ENCODE measurements around the gene RFX2.
"Not testable (repeated sequence)": the region's sequence is repeated elsewhere in the genome, so short reads cannot be mapped to it uniquely, and the experiment has no call there.

RFX2 gene

GRCh38 chr19:6011794-6012193, 98.5 kb downstream of the RFX2 start:
- no peaks in the 10 kb centered on the region for H3K9me3 ChIP-seq (ENCODE audit: insufficient read depth, low read depth, low read length)

DNA sequence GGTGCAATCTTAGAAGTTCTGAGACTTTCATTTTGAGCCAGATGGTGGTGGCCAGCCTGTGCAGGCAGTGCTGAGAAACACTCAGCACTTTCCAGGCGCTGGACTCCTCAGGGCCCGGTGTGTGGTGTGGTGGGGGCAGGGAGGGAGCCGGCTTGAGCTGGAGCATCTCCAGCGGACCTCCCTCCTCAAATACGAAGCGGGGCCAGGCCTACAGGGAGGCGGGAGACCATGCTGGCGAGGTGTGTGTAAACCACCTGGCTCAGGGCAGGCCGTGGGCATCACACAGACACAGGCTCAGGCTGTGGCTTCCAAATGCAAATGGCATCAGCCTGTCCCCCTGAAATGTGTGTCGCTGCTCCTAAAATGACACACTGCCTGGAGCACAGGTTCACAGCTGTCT, 99.1 kb downstream of the RFX2 start:
- Histone ChIP-seq H3K9me3 (ENCODE audit: insufficient read depth, low read depth, low read length) (no peaks in the 10 kb centered on the region), H3K27me3 (ENCODE audit: insufficient read depth, low read length) (no peaks in the 10 kb centered on the region; the same call in 1 of the 2 replicates), H3K27ac (ENCODE audit: low read length) (no peak overlapping the region), H3K36me3 (ENCODE audit: insufficient read depth, low read depth, low read length) (no peaks in the 10 kb centered on the region), H3K4me1 (ENCODE audit: insufficient read depth, low read length) (no peaks in the 10 kb centered on the region), H3K9ac (ENCODE audit: low read depth, low read length) (no peak overlapping the region), H3K4me3 (ENCODE audit: low read length) (no peak overlapping the region)

More at GRCh38 chr19:6011794-6012193, 98.5 kb downstream of the RFX2 start:
- H3K27me3 ChIP-seq (ENCODE audit: insufficient read depth, low read length) = no peaks in the 10 kb centered on the region; the same call in 1 of the 2 replicates
- H3K4me1 ChIP-seq (ENCODE audit: insufficient read depth, low read length) = no peaks in the 10 kb centered on the region
- no peaks in the 10 kb centered on the region for H3K36me3 ChIP-seq (ENCODE audit: insufficient read depth, low read depth, low read length)
- H3K9ac ChIP-seq (ENCODE audit: low read depth, low read length) = no peak overlapping the region
- H3K4me3 ChIP-seq (ENCODE audit: low read length) = no peak overlapping the region
- H3K27ac ChIP-seq (ENCODE audit: low read length) = no peak overlapping the region

- Histone ChIP-seq H3K4me1 (ENCODE audit: insufficient read depth, low read length) (no peaks in the 10 kb centered on the region), H3K4me3 (ENCODE audit: low read length) (no peak overlapping the region), H3K27ac (ENCODE audit: low read length) (no peak overlapping the region), H3K9me3 (ENCODE audit: insufficient read depth, low read depth, low read length) (no peaks in the 10 kb centered on the region), H3K27me3 (ENCODE audit: insufficient read depth, low read length) (no peaks in the 10 kb centered on the region), H3K36me3 (ENCODE audit: insufficient read depth, low read depth, low read length) (no peaks in the 10 kb centered on the region), H3K9ac (ENCODE audit: low read depth, low read length) (no peak overlapping the region)
These were observed 100.2 kb downstream of the RFX2 start for GRCh38 chr19:6010107-6010506.

DNA sequence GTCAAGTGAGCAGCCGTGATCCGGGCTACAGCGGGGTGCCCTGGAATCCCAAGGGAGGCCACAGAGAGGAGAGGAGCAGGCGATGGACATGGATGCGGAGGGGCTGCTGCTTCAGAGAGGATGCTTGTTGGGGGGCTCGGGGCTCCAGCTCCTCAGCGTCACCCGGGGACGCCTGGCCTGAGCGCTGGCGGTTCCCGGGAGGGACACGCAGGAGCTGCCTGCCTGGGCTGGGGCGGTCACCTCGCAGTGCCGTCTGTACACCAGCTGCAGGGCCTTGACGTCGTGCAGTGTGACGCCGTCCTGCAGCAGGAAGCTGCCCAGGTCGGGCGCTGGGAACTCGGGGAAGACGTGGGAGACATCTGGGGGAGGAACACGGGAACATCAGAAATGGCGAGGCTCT, 102.4 kb downstream of the RFX2 start:
- H3K36me3 ChIP-seq (ENCODE audit: insufficient read depth, low read depth, low read length) = no peaks in the 10 kb centered on the region
- H3K27ac ChIP-seq (ENCODE audit: low read length) = no peak overlapping the region
- H3K27me3 ChIP-seq (ENCODE audit: insufficient read depth, low read length) = no peaks in the 10 kb centered on the region
- no peak overlapping the region for H3K9ac ChIP-seq (ENCODE audit: low read depth, low read length)
- H3K4me3 ChIP-seq (ENCODE audit: low read length) = no peak overlapping the region
- H3K4me1 ChIP-seq (ENCODE audit: insufficient read depth, low read length) = no peaks in the 10 kb centered on the region
- H3K9me3 ChIP-seq (ENCODE audit: insufficient read depth, low read depth, low read length) = no peaks in the 10 kb centered on the region

GRCh38 chr19:6006896-6007295, 103.4 kb downstream of the RFX2 start:
- Histone ChIP-seq H3K27me3 (ENCODE audit: insufficient read depth, low read length) (no peaks in the 10 kb centered on the region), H3K36me3 (ENCODE audit: insufficient read depth, low read depth, low read length) (no peaks in the 10 kb centered on the region), H3K27ac (ENCODE audit: low read length) (no peak overlapping the region), H3K4me1 (ENCODE audit: insufficient read depth, low read length) (no peaks in the 10 kb centered on the region), H3K9ac (ENCODE audit: low read depth, low read length) (no peak overlapping the region), H3K4me3 (ENCODE audit: low read length) (no peak overlapping the region), H3K9me3 (ENCODE audit: insufficient read depth, low read depth, low read length) (no peaks in the 10 kb centered on the region)

DNA sequence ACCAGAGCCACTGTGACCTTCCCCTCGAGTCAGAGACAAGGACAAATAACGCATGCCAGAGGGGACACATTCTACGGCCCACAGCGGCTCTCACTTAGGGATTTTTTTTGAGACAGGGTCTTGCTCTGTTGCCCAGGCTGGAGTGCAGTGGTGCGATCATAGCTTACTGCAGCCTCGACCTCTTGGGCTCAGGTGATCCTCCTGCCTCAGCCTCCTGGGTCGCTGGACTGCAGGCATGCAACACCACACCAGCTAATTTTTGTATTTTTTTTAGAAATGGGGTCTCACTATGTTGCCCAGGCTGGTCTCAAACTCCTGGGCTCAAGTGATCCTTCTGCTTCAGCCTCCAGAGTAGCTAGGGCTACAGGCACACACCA, 104.2 kb downstream of the RFX2 start:
- H3K9me3 ChIP-seq (ENCODE audit: insufficient read depth, low read depth, low read length); H3K36me3 ChIP-seq (ENCODE audit: insufficient read depth, low read depth, low read length); H3K9ac ChIP-seq (ENCODE audit: low read depth, low read length); H3K4me1 ChIP-seq (ENCODE audit: insufficient read depth, low read length); H3K4me3 ChIP-seq (ENCODE audit: low read length); H3K27ac ChIP-seq (ENCODE audit: low read length); H3K27me3 ChIP-seq (ENCODE audit: insufficient read depth, low read length): not testable (repeated sequence)

DNA sequence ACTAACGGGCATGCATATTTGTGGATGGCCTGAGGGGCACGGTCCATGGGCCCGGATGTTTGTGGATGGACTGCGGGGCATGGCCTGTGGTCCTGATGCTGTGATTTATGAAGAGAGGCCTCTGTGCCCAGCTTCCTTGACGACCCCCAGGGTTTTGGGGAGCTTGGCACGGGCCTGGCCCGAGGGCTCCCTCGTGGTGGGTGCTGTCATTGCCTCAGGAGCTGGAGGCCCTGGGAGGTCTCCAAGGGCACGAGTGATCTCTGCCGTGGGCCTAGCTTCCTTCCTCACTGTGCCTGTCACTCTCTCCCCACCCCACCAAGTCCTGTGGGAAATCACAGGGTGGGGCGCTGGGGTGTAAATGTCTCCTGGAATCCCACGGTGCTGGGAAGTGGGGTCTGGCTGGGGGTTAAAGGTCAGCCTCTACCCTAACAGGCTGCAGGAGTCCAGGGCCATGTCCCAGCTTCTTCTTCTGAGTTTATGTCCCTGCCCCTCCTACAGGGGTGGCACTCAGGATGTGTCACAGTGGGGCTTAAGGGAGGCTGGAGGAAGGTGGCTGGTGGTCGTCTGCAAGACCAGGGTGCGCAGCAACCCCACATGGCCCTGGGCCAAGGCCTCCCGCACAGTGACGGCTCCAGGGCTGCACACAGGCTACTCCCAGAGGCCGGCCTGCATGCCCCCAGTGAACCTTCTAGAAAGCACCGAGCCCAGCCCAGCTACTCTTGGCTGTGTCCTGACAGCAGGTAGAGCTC, 104.8 kb downstream of the RFX2 start:
- no peaks in the 10 kb centered on the region for H3K4me1 ChIP-seq (ENCODE audit: insufficient read depth, low read length)
- no peaks in the 10 kb centered on the region for H3K36me3 ChIP-seq (ENCODE audit: insufficient read depth, low read depth, low read length)
- H3K4me3 ChIP-seq (ENCODE audit: low read length) = no peak overlapping the region
- H3K9me3 ChIP-seq (ENCODE audit: insufficient read depth, low read depth, low read length) = no peaks in the 10 kb centered on the region
- H3K27ac ChIP-seq (ENCODE audit: low read length) = no peak overlapping the region
- no peak overlapping the region for H3K9ac ChIP-seq (ENCODE audit: low read depth, low read length)
- no peaks in the 10 kb centered on the region for H3K27me3 ChIP-seq (ENCODE audit: insufficient read depth, low read length)

DNA sequence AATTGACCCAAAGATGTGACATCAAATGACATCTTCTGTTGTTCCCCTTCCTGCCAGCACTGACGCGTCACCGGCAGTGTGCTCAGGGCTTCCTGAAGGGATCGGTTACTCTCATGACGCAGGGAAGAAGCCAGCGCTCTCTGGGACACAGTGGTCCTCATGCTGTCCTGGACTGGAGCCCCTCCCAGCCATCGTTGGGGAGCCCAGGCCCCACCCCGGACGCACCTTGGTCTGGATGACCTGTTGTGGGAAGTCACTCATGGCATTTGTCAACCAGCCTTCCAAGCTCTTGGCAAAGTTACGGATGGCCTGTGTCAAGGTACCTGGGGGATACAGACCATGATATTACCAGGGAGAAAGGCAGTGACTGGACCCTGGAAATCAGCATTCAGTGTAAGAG, 106.3 kb downstream of the RFX2 start:
- H3K4me3 ChIP-seq (ENCODE audit: low read length) = no peak overlapping the region
- no peak overlapping the region for H3K27ac ChIP-seq (ENCODE audit: low read length)
- H3K9me3 ChIP-seq (ENCODE audit: insufficient read depth, low read depth, low read length) = no peaks in the 10 kb centered on the region
- H3K9ac ChIP-seq (ENCODE audit: low read depth, low read length) = no peak overlapping the region
- no peaks in the 10 kb centered on the region for H3K36me3 ChIP-seq (ENCODE audit: insufficient read depth, low read depth, low read length)
- H3K27me3 ChIP-seq (ENCODE audit: insufficient read depth, low read length) = no peaks in the 10 kb centered on the region
- H3K4me1 ChIP-seq (ENCODE audit: insufficient read depth, low read length) = no peaks in the 10 kb centered on the region

GRCh38 chr19:6002591-6002990, 107.7 kb downstream of the RFX2 start:
- no peak overlapping the region for H3K4me3 ChIP-seq (ENCODE audit: low read length)
- H3K9ac ChIP-seq (ENCODE audit: low read depth, low read length) = no peak overlapping the region
- no peaks in the 10 kb centered on the region for H3K4me1 ChIP-seq (ENCODE audit: insufficient read depth, low read length)
- no peaks in the 10 kb centered on the region for H3K9me3 ChIP-seq (ENCODE audit: insufficient read depth, low read depth, low read length)
- no peaks in the 10 kb centered on the region for H3K36me3 ChIP-seq (ENCODE audit: insufficient read depth, low read depth, low read length)
- H3K27ac ChIP-seq (ENCODE audit: low read length) = no peak overlapping the region
- no peaks in the 10 kb centered on the region for H3K27me3 ChIP-seq (ENCODE audit: insufficient read depth, low read length)

- no peaks in the 10 kb centered on the region for H3K4me1 ChIP-seq (ENCODE audit: insufficient read depth, low read length)
- H3K9me3 ChIP-seq (ENCODE audit: insufficient read depth, low read depth, low read length) = no peaks in the 10 kb centered on the region
- H3K4me3 ChIP-seq (ENCODE audit: low read length) = no peak overlapping the region
- no peak overlapping the region for H3K27ac ChIP-seq (ENCODE audit: low read length)
- H3K9ac ChIP-seq (ENCODE audit: low read depth, low read length) = no peak overlapping the region
- no peaks in the 10 kb centered on the region for H3K36me3 ChIP-seq (ENCODE audit: insufficient read depth, low read depth, low read length)
- no peaks in the 10 kb centered on the region for H3K27me3 ChIP-seq (ENCODE audit: insufficient read depth, low read length)
These were observed 110.0 kb downstream of the RFX2 start for GRCh38 chr19:6000228-6000847.

GRCh38 chr19:5999693-6000092, 110.6 kb downstream of the RFX2 start:
- Histone ChIP-seq H3K4me1 (ENCODE audit: insufficient read depth, low read length) (no peaks in the 10 kb centered on the region), H3K9me3 (ENCODE audit: insufficient read depth, low read depth, low read length) (no peaks in the 10 kb centered on the region), H3K4me3 (ENCODE audit: low read length) (no peak overlapping the region), H3K27me3 (ENCODE audit: insufficient read depth, low read length) (no peaks in the 10 kb centered on the region), H3K9ac (ENCODE audit: low read depth, low read length) (no peak overlapping the region), H3K27ac (ENCODE audit: low read length) (no peak overlapping the region), H3K36me3 (ENCODE audit: insufficient read depth, low read depth, low read length) (no peaks in the 10 kb centered on the region)

DNA sequence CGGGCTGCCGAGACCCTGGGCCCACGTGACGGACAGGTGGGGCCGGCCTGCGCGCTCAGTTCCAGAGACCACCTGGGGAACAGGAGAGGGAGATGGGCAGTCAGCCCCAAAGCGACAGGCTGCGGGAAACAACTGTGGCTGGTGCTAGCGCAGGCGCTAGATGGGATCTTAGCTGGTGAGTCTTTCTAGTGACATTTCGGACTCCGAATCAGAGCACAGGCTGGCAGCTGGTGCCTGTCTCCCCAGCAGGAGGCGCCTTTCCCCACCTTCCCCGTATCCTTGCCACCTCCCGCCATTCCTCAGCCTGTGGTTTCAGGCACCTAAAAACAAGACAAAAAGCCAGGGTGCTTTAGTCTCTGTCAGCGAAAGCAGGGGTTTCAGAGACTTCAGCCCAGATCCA, 112.9 kb downstream of the RFX2 start:
- Histone ChIP-seq H3K9me3 (ENCODE audit: insufficient read depth, low read depth, low read length) (no peaks in the 10 kb centered on the region), H3K4me1 (ENCODE audit: insufficient read depth, low read length) (no peaks in the 10 kb centered on the region), H3K27ac (ENCODE audit: low read length) (no peak overlapping the region), H3K27me3 (ENCODE audit: insufficient read depth, low read length) (no peaks in the 10 kb centered on the region), H3K36me3 (ENCODE audit: insufficient read depth, low read depth, low read length) (no peaks in the 10 kb centered on the region), H3K9ac (ENCODE audit: low read depth, low read length) (no peak overlapping the region), H3K4me3 (ENCODE audit: low read length) (no peak overlapping the region)

All from iPS-20b (cell line).